GM12801 (cell line): Measurements from ENCODE around the gene DNAJA1.

Experiments used
- CTCF ChIP-seq: IDR thresholded peaks from one replicate; pipeline ENCODE4 v1.5.1; 2011; ENCODE audit warnings: control low read depth; ENCODE audit not compliant: insufficient read length; ENCODE audit errors: extremely low read depth

Gene DNAJA1

DNA sequence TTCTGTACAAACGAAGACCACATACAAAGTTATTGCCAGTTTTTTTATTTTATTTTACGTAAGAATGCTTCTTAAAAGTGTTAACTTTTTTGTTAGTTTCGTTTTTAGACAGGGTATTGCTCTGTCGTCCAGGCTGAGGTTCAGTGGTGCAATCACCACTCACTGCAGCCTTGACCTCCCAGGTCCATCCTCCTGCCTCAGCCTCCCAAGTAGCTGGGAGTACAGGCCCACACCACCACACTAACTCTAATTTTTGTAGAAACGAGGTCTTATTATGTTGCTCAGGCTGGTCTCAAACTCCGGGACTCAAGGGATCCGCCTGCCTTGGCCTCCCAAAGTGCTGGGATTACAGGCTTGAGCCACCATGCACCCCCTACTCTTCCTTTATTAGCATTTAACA lies 2.3 kb upstream of the DNAJA1 start:
- no peak for TF ChIP-seq CTCF

DNA sequence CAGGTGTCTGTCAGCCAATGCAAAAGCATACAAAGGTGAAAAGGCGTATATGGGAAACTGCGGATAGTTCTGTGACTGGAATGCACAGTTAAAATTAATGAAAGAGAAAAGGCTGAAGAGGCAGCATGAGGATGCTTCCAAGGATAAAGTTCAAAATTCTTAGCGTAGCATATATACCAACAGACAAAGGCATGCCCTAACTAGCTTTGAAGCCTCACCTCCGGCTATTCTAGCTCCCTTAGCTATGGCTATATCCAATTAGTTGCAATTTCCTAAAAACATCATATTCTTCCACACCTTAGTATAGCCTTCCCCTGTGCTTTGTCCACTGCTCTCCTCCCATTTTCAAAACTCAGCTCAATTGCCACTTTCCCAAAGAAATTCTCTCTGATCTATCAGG lies 1.4 kb upstream of the DNAJA1 start:
- TF ChIP-seq CTCF, result no peak

- no peak for TF ChIP-seq CTCF
These were observed 727 bp upstream of the DNAJA1 start for GRCh38 chr9:33024126-33024965.

- TF ChIP-seq CTCF, result no peak
These were observed 684 bp downstream of the DNAJA1 start for GRCh38 chr9:33025572-33026342.

DNA sequence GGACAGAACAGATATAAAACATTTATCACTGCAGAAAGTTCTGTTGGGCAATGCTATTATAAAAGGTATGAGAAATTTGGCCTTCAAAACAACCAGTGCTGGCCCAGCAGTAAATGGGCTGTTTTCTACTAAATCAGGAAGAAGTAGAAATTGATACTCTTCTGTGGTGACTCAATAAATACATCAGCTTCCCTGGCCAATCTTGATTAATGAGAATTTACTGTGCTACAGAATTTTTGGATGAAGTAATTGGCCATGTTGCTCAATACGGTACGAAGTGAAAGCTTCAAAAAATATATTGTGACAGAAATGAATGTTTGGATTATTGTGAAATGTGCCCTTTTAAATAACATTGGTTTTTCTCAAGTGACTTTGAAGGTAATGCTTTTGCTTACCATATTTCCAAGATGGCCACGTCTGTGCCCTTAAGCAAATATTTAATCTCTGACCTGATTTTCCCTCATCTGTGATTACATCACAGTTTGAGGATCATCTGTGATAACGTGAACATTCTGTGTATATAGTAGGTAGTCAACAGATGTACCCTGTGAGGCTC lies 4.2 kb downstream of the DNAJA1 start:
- no peak for TF ChIP-seq CTCF

GRCh38 chr9:33030285-33030684 lies 5.2 kb downstream of the DNAJA1 start:
- TF ChIP-seq CTCF, result no peak

- no peak for TF ChIP-seq CTCF
These were observed 7.2 kb downstream of the DNAJA1 start for GRCh38 chr9:33032292-33032691.
